H1 (cell line): Measurements from ENCODE around the gene PFKFB1. TPM values are rescaled to one million over a fixed set of nuclear protein-coding genes. Genes with fewer than 3 reads are reported as not detected.

ENCODE experiments used
- PHF8 ChIP-seq: fragments of 200-600 bp; sonication (generic); conservative IDR thresholded peaks from 2 replicates; pipeline ENCODE4 v1.7.1; 2012; ENCODE audit warnings: low read depth, mild to moderate bottlenecking, inconsistent platforms, low read length, moderate library complexity
- RXRA ChIP-seq: IDR thresholded peaks from 2 replicates; pipeline ENCODE4 v1.6.1; 2011; ENCODE audit warnings: low read depth, mild to moderate bottlenecking, low read length, moderate library complexity; ENCODE audit not compliant: insufficient read depth
- YY1 ChIP-seq: IDR thresholded peaks from 2 replicates; pipeline ENCODE4 v1.6.1; 2011; ENCODE audit warnings: low read depth, mild to moderate bottlenecking, low read length
- polyA plus RNA-seq, 7 experiments: library from polyadenylated mRNA; depleted of rRNA in 3 of 7; stranded (reverse) in 5 of 7; unstranded in 2 of 7; fragments of >200 nt in 5 of 7; fragments of 200-250 nt in 2 of 7; gene quantifications; 1 replicate in 5 of 7; 2 replicates in 1 of 7; 4 replicates in 1 of 7; pipeline versions ENCODE4 v1.2.1 to v1.2.3, GENCODE V29; 2011 to 2013; ENCODE audit warnings: missing spikeins in 2 of 7, mixed read lengths in 2 of 7
- total RNA-seq: library from RNA; stranded (reverse); fragmentation: NEBNext Ultra II Directional; extraction: Animal tissue kit (Norgen Biotek cat#: 25700); gene quantifications from 2 replicates; pipeline ENCODE4 v1.2.1, GENCODE V29; 2021

Gene PFKFB1
- total and polyA plus RNA-seq, 2 of the 8 experiments (the other 6 are each of a cell fraction or from before 2014, with no cell fraction given), result 0.26 to 0.30 TPM

DNA sequence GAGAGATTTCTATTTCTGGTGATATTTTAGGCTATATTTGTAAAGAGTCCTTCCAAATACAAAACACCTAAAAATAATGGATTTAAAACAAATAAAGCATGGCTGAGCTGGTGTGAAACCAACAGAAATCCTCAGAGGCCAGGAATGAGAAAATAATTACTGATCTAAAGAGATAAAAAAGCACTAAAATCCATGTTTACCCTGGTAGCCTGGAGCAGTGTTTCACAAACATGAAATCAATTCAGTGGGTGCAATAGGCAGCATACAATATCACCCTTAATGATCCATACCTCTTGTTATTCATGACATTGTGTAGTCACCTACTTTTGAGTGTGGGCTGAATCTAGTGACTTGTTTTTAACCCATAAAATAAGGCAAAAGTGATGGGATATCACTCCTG lies 14.6 kb downstream of the PFKFB1 start (continued):
- TF ChIP-seq RXRA (no peak), PHF8 (no peak), YY1 (no peak)
